ENCODE measurements around the gene CARNS1.
A peak's percentile ranks its signal among the peaks of the same experiment; 100 is the strongest.

Gene CARNS1

DNA sequence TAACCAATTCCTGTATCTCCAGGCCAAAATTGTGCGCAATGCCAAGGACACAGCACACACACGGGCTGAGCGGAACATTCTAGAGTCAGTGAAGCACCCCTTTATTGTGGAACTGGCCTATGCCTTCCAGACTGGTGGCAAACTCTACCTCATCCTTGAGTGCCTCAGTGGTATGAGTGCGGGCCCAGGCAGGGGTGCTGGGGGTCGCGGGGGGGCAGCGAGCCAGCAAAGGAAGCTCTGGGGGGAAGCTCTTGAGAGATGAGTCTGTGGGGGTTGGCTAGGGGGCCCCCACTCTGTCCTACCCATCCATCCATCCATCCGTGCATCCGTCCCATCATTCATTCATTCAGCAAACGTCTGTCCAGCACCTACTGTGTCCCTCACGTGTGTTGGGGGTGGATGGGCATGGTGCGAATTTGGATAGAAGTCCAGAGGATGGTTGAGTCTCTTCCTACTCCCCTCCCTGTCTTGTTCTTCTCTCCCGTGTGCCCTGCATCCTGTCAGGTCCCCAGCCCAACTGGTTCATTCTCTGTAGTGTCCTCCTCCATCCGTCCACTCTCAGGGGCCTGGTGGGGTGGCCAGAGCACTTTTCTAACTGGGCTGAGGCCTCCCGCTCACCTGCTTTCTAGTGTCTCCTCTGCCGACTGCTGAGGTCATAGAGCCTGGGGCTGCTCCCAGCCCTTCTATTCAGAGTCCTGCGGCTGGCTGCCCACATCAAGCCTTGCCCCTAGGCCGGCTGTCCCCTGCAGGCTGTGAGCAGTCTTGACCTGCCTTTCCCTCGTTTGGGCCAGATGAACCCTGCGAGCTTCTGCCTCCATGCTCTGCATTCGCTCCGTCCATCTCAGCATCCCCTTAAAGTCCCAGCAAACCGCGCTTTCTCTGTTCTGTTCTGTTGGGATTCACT lies 16.1 kb downstream of the CARNS1 start:
- Mint-ChIP-seq H3K36me3 (peaks cover 17% of the 10 kb centered on the region), H3K4me3 (no peak overlapping the region), H3K27me3 (no peaks in the 10 kb centered on the region), H3K27ac (no peak overlapping the region), H3K9me3 (no peaks in the 10 kb centered on the region), H3K4me1 (peaks cover 37% of the 10 kb centered on the region)
- no peak for DNase-seq (ENCODE audit: low spot score in 2 of 2)
- no peak for ATAC-seq (ENCODE audit: low read depth)

DNA sequence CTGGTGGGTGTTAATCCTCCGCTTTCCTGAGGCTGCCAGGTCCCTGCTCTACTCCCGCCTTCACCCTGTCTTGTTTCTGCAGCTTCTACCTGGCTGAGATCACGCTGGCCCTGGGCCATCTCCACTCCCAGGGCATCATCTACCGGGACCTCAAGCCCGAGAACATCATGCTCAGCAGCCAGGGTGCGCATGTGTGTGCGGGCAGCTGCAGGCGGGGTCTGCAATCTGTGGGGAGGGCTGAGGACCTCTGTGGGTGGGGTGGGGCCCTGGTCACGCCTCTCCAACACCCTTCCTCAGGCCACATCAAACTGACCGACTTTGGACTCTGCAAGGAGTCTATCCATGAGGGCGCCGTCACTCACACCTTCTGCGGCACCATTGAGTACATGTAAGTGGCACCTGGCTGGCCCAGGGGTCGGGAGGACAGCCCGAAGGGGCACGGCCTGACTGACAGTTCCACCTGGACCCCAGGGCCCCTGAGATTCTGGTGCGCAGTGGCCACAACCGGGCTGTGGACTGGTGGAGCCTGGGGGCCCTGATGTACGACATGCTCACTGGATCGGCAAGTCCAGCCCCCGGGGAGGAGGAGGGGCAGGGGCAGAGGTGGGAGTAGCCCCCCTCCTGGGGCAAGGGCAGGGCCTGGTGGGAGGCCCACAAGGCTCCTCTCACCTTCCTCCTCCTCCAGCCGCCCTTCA lies 17.3 kb downstream of the CARNS1 start:
- DNase-seq (ENCODE audit: low spot score in 2 of 2): no peak

DNA sequence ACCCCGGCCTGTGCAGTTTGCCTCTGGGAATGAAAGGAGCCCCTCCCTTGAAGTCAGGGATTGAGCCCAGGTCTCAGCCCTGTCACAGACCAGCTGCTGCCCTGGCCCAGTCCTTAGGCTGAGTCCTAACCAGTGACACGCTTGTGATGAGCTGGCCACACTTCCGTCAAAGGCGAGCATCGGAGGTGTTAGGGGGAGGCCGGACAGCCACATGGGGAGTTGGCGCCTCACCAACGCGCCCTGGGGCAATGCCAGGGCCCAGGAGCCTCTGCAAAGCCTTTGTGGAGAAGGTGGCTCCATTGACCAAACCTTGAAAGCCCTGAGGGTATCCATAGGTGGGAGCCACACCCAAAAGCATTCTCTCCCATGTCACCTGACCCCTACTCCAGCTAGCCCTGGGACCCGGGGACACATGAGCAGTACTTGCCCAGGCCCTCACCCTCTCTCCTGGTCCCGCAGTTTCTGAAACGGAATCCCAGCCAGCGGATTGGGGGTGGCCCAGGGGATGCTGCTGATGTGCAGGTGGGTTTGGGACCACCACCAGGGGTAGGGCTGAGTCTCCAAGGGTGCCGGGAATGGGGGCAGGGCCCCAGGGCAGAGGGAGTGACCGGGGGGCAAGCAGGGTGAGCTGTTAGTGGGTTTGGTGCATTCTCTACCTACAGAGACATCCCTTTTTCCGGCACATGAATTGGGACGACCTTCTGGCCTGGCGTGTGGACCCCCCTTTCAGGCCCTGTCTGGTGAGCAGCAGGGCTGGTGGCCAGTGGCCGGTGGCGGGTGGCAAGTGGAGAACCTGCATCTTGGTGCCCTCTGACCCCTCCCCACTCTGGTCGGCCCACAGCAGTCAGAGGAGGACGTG lies 18.3 kb downstream of the CARNS1 start:
- ATAC-seq (ENCODE audit: low read depth) (no peak), DNase-seq (ENCODE audit: low spot score in 2 of 2) (no peak)
- peak overlapping the region; percentile 75 for H3K27ac Mint-ChIP-seq
- H3K9me3 Mint-ChIP-seq: no peaks in the 10 kb centered on the region
- H3K36me3 Mint-ChIP-seq: peaks cover 18% of the 10 kb centered on the region
- peak overlapping the region; percentile 71 for H3K4me3 Mint-ChIP-seq
- H3K4me1 Mint-ChIP-seq: peaks cover 35% of the 10 kb centered on the region
- no peaks in the 10 kb centered on the region for H3K27me3 Mint-ChIP-seq

More for the DNA sequence above, 17.3 kb downstream of the CARNS1 start:
- H3K27me3 Mint-ChIP-seq: no peaks in the 10 kb centered on the region
- ATAC-seq (ENCODE audit: low read depth): no peak
- H3K4me1 Mint-ChIP-seq: peaks cover 38% of the 10 kb centered on the region
- no peaks in the 10 kb centered on the region for H3K9me3 Mint-ChIP-seq
- H3K4me3 Mint-ChIP-seq: no peak overlapping the region
- peak overlapping the region; percentile 75 for H3K27ac Mint-ChIP-seq
- H3K36me3 Mint-ChIP-seq: peaks cover 18% of the 10 kb centered on the region

DNA sequence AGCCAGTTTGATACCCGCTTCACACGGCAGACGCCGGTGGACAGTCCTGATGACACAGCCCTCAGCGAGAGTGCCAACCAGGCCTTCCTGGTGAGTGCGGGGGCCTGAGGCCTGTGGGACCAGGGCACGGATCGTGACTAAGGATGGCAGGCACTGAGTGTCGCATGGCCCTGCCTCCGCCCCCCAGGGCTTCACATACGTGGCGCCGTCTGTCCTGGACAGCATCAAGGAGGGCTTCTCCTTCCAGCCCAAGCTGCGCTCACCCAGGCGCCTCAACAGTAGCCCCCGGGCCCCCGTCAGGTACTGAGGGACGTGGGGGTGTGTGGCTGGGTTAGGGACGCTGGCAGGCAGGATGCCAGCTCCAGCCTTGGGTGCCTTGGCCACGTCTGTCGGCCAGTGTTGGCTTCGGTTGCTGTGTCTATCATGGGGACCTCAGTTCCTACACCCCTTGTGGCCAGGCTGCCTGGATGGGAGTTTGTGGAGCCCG lies 19.0 kb downstream of the CARNS1 start:
- peaks cover 21% of the 10 kb centered on the region for H3K36me3 Mint-ChIP-seq
- H3K4me1 Mint-ChIP-seq: peaks cover 41% of the 10 kb centered on the region
- peak overlapping the region; percentile 71 for H3K4me3 Mint-ChIP-seq

DNA sequence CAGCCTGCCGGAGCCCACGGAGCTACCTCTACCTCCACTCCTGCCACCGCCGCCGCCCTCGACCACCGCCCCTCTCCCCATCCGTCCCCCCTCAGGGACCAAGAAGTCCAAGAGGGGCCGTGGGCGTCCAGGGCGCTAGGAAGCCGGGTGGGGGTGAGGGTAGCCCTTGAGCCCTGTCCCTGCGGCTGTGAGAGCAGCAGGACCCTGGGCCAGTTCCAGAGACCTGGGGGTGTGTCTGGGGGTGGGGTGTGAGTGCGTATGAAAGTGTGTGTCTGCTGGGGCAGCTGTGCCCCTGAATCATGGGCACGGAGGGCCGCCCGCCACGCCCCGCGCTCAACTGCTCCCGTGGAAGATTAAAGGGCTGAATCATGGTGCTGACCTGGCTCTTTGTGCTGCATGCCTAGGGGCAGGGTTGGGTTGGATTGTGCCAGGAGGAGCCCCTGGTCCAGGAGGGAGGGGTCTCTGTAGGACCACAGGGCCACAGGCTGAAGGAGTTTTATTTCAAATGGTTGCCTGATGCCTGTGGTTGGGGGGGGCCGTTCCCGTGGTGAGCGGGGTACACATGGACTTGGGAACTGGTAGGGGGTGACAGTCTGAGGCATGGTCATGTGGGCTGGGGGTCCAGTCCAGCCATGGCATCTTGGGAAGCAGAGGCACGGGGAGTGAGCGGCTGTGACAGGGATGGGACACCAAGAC lies 19.7 kb downstream of the CARNS1 start:
- peak overlapping the region; percentile 86 for H3K27ac Mint-ChIP-seq
- no peak for DNase-seq (ENCODE audit: low spot score in 2 of 2)
- H3K4me3 Mint-ChIP-seq: peak overlapping the region; percentile 93
- H3K4me1 Mint-ChIP-seq: peaks cover 47% of the 10 kb centered on the region
- H3K27me3 Mint-ChIP-seq: no peaks in the 10 kb centered on the region
- no peak for ATAC-seq (ENCODE audit: low read depth)
- H3K9me3 Mint-ChIP-seq: no peaks in the 10 kb centered on the region
- H3K36me3 Mint-ChIP-seq: peaks cover 23% of the 10 kb centered on the region

More for the DNA sequence above, 19.0 kb downstream of the CARNS1 start:
- Mint-ChIP-seq H3K9me3 (no peaks in the 10 kb centered on the region), H3K27ac (peak overlapping the region; percentile 75), H3K27me3 (no peaks in the 10 kb centered on the region)
- DNase-seq (ENCODE audit: low spot score in 2 of 2) (no peak), ATAC-seq (ENCODE audit: low read depth) (no peak)

DNA sequence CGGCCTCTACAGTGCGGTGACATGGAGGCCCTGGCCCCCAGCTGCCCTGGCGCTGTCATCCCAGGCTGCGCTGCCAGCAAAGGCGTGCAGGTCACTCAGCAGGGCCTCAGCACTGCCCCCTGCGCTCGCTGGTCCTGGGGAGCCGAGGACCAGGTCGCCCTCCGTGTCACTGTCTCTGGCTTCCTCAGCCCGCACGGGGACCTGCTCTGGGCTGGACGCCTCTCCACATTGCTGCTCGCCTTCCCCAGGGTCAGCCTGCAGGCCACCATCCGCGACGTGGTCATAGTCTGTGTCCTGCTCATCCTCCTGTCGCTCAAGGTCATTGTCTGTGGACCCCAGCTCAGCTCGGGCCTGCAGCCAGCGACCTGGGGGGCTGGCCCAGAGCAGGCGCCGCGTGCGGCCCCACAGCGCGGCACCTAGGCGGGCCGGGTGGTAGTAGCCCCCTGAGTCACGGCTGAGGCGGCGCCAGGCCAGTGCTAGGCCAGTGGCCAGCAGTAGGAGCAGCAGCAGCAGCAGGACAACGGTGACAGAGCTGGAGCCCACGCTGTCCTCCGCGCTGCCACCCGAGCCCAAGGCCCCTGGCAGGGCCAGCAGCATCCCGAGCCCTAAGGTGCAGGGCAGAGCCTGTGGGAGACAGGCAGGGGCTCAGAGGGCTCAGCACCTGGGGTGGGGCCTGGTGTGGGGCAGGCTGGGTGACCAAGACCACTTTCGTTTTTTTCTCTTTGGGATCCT lies 20.4 kb downstream of the CARNS1 start:
- DNase-seq (ENCODE audit: low spot score in 2 of 2) (no peak), ATAC-seq (ENCODE audit: low read depth) (peak; percentile 1)
- Mint-ChIP-seq H3K27ac (peak overlapping the region; percentile 86), H3K4me3 (peak overlapping the region; percentile 93), H3K4me1 (peaks cover 51% of the 10 kb centered on the region), H3K27me3 (no peaks in the 10 kb centered on the region), H3K9me3 (no peaks in the 10 kb centered on the region), H3K36me3 (peaks cover 21% of the 10 kb centered on the region)

DNA sequence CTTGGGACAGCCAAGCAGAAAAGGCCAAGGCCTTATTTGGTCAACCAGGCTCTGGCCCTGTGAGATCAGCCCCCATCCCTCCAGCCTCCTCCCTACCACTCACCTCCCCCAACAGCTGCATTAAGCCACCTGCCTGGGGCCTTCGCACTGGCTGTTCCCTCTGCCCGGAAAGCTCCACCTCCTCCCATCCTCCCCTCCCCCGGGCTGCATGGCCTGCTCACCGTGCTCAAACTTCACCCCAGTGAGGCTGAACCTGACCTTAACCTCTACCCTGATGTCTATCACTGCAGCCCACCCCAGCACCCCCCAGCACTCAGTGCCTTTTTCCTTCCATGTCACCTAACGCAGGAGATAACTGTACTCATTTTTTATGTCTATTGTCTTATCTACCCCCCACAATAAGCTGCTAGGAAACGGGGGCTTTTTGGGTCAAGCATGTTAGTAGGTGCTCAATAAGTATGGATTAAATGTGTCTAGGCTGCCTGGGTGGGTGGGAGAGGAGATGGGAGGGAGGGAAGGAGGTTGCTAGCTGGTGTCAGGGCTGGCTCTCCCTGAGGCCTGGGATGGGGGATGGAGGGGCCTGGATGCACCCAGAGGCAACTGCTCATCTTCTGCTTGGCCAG lies 21.1 kb downstream of the CARNS1 start:
- peak overlapping the region; percentile 86 for H3K27ac Mint-ChIP-seq
- ATAC-seq (ENCODE audit: low read depth) (peak; percentile 53), DNase-seq (ENCODE audit: low spot score in 2 of 2) (peak; percentile 58 to 63)
- H3K36me3 Mint-ChIP-seq: peaks cover 21% of the 10 kb centered on the region
- no peaks in the 10 kb centered on the region for H3K27me3 Mint-ChIP-seq
- H3K9me3 Mint-ChIP-seq: no peaks in the 10 kb centered on the region
- H3K4me3 Mint-ChIP-seq: peak overlapping the region; percentile 93
- peaks cover 54% of the 10 kb centered on the region for H3K4me1 Mint-ChIP-seq

DNA sequence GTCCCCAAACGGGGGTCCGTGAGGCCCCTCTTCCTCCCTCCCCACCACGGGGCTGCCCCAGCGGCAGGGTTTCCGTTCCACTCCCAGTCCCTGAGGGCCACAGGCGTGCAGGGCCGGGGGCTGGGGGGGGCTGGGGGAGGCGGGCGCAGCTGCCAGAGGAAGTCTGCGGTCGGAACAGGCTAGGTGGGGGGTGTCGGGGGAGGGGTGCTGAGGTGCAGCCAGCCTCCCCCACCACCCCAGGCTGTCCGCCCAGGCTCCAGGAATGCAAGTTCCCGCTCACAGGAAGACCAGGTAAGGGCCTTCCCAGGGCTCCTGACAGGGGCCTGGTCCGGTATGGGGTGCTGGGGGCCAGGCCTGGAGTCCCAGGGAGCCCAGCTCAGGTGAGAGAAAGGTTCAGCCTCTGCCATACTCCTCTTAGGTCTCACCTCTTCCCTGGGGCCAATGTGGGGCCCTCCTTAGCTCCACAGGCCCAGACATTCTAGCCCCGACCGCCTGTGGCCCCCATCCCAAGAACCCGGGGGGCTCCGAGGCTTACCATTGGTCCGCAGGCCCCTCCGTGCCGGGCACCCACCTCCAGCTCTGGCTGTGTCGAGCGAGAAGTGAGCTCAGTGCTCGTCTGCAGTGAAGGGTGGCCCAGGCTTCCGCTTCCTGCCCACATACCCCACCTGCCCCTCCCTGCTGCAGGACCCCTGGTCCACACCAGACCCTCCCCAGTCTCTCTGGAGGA lies 21.8 kb downstream of the CARNS1 start, which contains the start of gene PTPRCAP:
PTPRCAP (minus strand) TSS at position 601 of the 727 bp plus-strand sequence; CDS start at position 538, 63 bp downstream.
- H3K36me3 Mint-ChIP-seq: peaks cover 17% of the 10 kb centered on the region
- ATAC-seq (ENCODE audit: low read depth) (peak; percentile 57), DNase-seq (ENCODE audit: low spot score in 2 of 2) (peak; percentile 67 to 68)
- H3K9me3 Mint-ChIP-seq: no peaks in the 10 kb centered on the region
- no peaks in the 10 kb centered on the region for H3K27me3 Mint-ChIP-seq
- peaks cover 54% of the 10 kb centered on the region for H3K4me1 Mint-ChIP-seq
- H3K27ac Mint-ChIP-seq: peak within 1 kb of the TSS; percentile 92
- peak within 1 kb of the TSS; percentile 93 for H3K4me3 Mint-ChIP-seq

DNA sequence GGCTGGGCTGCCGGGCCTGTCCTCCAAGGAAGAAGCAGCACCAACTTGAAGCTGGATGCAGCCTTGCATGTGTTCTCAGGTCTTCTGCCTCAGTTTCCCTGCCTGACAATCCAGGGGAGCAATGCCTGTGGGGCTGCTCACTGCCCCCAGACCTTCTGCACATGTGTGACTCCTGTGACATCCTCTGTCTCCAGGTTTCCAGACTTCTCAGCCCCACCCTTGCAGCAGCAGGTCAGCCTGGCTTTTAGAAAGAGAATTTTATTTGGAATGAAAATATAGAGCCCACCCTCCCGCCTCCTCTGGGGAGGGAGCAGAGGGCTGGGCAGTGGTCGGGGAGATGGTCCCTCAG lies 22.3 kb downstream of the CARNS1 start:
- Mint-ChIP-seq H3K27ac (peak overlapping the region; percentile 86), H3K9me3 (no peaks in the 10 kb centered on the region), H3K4me3 (peak overlapping the region; percentile 93), H3K27me3 (no peaks in the 10 kb centered on the region), H3K4me1 (peaks cover 58% of the 10 kb centered on the region), H3K36me3 (peaks cover 17% of the 10 kb centered on the region)
- ATAC-seq (ENCODE audit: low read depth) (no peak), DNase-seq (ENCODE audit: low spot score in 2 of 2) (peak in 1 of 2 donors; percentile 41)

DNA sequence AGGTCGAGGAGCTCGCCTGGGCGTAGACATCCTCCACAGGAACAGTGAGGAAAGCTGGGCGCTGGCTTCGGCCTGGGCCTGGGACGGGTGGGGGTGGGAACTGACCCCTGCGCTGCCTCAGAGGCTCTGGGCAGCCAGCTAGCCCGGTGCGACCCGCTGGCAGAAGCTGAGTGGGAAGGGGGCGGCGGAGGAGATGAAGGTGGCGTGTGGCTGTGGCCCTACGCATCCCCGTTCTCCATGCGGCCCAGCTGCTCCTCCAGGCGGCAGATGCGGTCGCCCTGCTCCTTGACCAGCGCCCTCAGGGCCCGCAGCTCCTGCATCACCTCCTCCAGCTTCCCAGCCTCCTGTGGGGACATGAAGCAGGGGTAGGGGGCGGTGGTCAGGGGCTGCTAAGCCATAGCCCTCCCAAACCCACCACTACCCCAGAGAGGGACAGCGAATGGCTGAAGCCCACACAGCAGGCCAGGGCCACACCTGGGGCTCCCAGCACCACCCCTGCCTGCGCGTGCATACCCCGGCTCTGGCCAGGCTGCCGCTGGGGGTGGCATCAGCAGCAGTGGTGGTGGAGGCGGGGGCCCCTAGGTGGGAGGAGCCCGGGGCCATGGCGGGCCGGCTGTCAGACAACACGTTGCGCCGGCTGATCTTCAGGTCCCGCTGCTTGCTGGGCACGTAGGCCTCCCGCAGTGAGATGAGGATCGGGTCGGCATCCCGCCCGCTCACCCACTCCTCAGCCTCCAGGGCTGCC lies 22.9 kb downstream of the CARNS1 start:
- H3K4me3 Mint-ChIP-seq: peak overlapping the region; percentile 93
- DNase-seq (ENCODE audit: low spot score in 2 of 2): peak; percentile 60 to 65

More for the DNA sequence above, 22.9 kb downstream of the CARNS1 start:
- H3K36me3 Mint-ChIP-seq: peaks cover 17% of the 10 kb centered on the region
- H3K27ac Mint-ChIP-seq: peak overlapping the region; percentile 92
- no peaks in the 10 kb centered on the region for H3K9me3 Mint-ChIP-seq
- no peaks in the 10 kb centered on the region for H3K27me3 Mint-ChIP-seq
- ATAC-seq (ENCODE audit: low read depth): peak; percentile 55
- peaks cover 57% of the 10 kb centered on the region for H3K4me1 Mint-ChIP-seq

Data from memory B cell (primary cell).